DMS153 (cell line): Measurements from ENCODE around the gene PRUNE2.

Experiments
- DNase-seq: peaks from one replicate; lab custom pipeline; 2025; lab: John Stamatoyannopoulos, UW

The PRUNE2 gene

GRCh38 chr9:76620996-76621395 lies 284.9 kb downstream of the PRUNE2 start:
- DNase-seq: no peak

GRCh38 chr9:76620581-76620980 lies 285.3 kb downstream of the PRUNE2 start:
- no peak for DNase-seq

DNA sequence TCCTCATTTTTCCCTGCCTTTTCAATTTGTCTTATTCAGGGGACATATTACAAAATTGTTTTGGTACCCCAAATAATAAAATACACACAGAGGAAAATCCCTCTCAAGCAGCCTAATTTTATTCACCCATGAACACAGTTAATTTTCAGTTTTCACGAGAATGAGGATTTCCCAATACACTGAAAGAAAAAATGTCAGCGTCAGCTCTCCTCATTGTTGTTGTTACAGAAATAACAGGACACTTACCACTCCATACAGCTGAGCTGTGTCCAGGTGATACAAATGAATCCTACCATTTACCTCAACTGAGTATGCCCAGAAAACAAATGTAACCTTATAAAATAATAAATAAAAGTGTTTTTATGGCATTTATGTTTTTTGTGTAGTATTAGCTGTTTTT lies 286.3 kb downstream of the PRUNE2 start:
- DNase-seq: no peak

- no peak for DNase-seq
Observed at GRCh38 chr9:76619197-76619596, 286.7 kb downstream of the PRUNE2 start.

- no peak for DNase-seq
Observed at GRCh38 chr9:76618762-76619161, 287.2 kb downstream of the PRUNE2 start.

GRCh38 chr9:76617497-76618175 lies 288.3 kb downstream of the PRUNE2 start:
- DNase-seq: no peak

DNA sequence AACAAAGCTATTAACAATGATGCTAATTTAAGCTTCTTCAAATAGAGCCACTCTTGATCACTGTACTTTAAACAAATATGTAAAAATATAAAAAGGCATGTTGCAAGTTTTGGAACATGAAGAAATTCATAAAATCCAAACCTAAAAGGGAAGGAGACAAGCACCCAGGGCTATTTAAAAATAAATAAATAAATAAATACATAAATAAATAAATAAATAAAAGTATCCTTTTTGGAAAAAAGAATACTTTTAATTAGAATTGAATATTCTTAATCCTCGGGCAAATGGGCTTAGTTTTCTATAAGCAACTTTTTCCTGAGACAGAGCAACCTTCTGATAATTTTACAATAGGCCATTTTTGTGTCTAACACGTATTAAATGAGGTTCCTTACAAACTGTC lies 289.1 kb downstream of the PRUNE2 start:
- no peak for DNase-seq

DNA sequence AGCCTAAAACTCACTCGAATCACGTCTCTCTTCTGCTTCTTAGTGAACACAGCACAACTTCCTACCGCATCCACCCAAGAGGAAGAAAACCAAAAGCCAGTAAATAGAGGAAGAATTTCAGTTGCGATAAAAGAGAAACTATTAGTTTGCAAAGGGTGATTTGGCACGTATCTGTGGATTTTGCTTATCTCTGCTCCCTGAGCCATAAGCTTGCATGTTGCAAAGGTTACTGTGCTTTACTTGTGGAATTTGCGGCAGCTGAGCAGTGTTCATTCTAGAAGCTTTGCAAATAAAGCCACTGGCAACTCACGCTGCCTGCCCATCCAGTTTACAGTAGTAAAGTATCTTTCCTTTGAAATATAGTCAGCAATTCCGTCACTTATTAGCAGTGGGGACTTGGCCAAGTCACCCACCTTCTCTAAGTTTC lies 290.7 kb downstream of the PRUNE2 start:
- DNase-seq: no peak

DNA sequence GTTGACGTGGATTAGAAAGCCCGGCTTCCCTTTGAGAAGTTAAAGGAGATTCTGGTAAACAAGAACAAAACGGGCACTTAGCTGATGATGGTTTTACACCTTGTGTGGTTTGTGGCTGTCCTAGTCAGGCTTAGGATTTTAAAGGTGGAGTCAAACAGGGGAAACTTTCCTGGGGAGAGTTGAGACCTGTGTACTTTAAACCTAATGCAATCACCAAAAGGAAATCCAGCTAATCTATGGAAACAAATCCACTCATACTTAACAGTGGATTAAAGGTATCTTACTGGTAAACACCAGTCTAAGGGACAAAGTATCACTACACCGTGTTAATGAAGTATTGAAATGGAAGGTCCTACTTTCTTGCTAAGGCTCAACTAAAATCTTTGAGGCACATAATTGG lies 291.9 kb downstream of the PRUNE2 start:
- DNase-seq: no peak

DNA sequence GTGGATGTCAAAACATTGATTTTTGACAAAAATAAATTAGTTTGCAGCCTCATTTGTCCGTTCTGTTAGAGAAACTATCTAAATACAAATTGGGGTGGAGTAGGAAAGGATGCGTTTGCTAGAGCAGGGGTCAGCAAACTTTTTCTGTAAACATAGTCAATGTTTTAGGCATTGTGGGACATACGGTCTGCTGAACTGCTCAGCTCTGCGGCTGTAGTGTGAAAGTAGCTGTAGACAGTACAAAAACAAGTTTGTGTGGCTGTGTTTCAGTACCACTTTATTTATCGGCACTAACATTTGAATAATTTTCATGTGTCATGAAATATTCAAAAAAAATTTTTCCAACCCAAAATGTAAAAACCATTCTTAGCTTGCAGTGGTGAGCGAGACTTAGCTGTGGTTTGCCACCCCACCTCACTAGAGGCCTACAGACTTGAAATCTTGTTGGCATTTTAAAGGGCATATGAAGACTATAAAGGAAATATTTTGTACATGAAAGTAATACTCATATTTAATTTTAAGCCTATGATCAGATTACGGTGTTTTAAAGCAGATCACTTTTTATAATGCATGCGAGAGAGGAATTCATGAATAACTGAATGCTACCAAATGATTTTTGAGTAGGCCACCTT lies 292.6 kb downstream of the PRUNE2 start:
- DNase-seq: no peak

- DNase-seq: no peak
Observed at GRCh38 chr9:76610011-76610352, 295.9 kb downstream of the PRUNE2 start.

DNA sequence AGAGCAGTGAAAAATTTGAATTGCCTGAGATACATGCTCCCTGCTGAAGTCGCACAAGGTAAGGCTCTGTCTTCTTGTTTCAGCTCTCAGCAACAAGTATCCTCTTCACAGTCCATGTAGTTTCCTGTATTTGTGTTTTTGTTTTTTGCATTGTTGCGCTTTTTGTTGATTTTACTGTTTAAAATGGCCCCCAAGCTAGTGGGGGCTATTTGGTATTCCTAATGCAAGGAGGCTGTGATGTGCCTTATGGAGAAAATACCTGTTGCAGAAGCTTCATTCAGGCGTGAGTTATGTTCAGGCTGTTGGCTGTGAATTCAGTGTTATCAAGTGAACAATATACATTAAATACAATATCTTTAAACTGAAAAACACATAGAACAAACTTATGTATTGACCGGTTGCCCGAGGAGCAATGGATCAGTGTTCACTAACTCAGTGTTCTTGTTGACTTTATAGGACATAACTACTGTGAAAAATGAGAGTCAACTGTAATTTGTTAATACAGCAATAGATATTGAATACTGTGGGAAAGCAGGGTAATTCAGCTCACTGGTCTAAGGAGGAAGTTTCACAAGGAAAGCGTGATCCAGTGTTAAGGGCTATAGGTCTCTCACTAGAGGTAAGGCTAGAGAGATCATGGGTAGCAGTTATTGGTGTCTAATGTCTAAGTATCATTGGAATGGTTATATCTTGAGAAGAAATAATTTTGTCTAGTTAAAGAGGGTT lies 296.5 kb downstream of the PRUNE2 start:
- no peak for DNase-seq

DNA sequence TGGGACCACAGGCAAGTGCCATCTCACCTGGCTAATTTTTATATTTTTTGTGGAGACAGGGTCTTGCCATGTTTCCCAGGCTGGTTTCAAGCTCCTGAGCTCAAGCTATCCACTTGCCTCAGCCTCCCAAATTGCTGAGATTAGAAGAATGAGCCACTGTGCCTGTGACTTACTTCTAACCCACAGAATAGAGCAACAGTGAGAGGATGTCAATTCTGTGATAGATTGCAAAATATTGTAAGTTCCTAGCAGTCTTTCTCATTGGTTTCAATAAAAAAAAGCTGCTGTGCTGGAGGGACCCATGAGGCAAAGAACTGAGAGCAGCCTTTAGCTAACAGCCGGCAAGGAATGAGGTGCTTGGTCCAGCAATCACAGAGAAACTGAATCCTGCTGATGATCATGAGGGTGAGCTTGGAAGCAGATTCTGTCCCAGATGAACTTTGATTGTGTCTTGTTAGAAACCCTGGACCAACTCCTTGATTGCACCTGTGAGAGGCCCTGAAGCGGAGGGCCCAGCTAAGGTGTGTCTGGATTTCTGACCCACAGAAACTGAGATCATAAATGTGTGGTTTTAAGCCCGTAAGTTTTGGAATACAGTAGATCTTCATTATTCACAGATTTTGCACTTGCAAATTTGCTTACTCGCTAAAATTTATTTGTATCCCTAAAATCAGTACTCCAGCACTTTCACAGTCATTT lies 297.2 kb downstream of the PRUNE2 start:
- DNase-seq: no peak

DNA sequence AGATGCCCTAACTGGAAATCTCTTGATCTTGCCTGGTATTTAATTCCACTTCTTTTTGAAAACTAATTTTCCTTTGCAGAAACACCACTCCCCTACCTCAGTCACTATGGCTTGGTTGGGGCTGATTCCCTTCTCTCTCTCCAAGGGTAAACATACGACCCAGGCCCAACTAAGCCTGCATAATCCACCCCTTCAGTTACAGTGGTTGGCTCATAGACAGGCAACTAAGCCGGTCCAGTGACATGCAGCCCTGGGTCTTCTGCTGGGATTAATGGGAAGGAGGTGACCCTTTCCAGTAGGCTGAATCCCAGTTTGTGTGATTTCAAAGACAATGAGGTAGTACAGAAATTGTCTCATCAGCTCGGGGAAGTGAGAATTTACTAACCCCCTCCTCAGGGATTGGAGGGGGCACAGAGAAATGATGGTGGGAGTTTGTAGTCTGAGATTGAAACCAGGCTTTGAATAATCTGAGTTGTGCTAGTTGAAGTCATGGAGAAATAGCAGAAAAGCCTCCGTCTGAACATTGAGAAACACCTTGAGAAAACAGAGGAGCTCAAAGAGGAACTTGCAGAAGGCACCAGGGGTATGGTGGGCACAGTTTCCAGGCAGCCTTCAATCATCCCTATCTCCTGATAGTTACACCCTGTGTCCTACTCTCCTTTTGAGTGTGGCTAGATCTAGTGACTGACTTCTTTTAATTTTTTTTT lies 298.0 kb downstream of the PRUNE2 start:
- no peak for DNase-seq

GRCh38 chr9:76605321-76605900 lies 300.5 kb downstream of the PRUNE2 start:
- no peak for DNase-seq

GRCh38 chr9:76603931-76604570 lies 301.9 kb downstream of the PRUNE2 start:
- DNase-seq: no peak

- no peak for DNase-seq
Observed at GRCh38 chr9:76603448-76603895, 302.4 kb downstream of the PRUNE2 start.

DNA sequence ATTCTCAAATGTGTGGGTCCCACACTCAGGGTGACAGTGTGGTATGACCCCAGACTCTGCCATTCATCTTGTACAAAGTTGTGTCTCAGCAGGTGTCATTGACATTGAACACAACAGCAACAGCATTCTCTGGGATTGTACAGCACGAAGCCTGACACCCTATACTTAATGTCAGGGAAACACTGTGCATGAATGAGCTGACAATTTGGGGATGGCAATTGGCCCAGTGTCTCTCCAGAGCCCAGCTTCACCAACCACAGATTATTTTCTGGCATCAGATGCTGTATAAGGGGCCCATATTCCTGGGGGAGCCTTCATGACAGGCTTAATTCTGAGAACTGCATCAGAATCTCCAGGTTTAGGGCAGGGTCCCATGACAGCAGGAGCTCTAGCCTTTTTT lies 303.7 kb downstream of the PRUNE2 start:
- no peak for DNase-seq

DNA sequence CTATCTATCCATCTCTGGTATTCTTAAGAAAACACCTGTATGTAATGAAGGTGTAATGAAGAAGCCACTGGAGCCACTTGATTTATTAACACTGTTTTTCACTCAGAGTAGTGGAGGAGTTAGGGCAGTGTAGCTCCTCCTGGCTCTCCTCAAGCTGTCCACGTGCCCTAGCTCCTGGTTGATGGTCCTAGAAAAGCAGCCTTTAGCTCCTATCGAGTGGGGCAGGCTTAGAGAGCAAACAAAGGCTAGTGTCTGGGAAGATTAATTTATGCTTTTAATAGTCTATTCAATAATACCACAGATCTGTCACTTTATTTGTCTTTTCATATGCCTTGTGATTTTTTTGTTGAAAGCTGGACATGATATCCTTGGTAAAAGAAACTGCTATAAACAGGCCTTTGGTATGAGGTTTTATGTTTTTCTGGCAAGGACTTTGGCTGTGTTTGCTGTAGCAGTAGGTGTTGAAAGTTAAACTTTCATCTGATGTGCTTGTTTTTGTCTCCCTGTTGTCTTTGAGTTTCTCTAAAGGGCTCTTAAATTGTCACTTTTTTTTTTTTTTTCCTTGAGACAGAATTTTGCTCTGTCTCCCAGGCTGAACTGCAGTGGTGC lies 305.8 kb downstream of the PRUNE2 start:
- DNase-seq: no peak

GRCh38 chr9:76598981-76599380 lies 306.9 kb downstream of the PRUNE2 start:
- DNase-seq: no peak

GRCh38 chr9:76595645-76596044 lies 310.3 kb downstream of the PRUNE2 start:
- no peak for DNase-seq
